Epithelial cell of prostate (primary cell): Measurements from ENCODE around the gene SMPX.

Experiments used
- DNase-seq: peaks from one replicate; pipeline ENCODE4 v3.0.0-alpha.2; 2011; ENCODE audit warnings: low read depth, low spot score
- H3K27ac ChIP-seq: fragments of 450-650 bp; 2 replicates; pipeline ENCODE4 v1.5.1; 2017; ENCODE audit warnings: mild to moderate bottlenecking

The SMPX gene

DNA sequence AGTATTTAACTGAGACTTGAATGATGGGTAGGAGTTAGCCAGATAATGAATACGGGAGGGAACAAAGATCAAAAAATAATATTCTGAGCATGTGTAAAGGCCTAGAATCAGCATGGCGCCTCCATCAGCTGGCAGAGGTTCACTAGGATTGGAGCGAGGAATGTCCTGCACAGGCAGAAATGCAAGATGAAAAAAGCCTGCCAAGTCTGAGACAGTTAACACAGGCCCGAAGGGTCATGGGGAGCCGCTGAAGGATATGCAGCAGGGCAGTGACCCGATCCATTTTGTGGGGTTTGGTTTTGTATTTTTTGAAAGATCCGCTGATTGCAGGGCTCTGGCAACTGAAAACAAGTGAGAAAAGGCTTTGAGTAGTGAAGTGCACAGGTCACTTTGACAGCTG, 40.1 kb downstream of the SMPX start:
- no peak overlapping the region for H3K27ac ChIP-seq
- DNase-seq, result no peak

DNA sequence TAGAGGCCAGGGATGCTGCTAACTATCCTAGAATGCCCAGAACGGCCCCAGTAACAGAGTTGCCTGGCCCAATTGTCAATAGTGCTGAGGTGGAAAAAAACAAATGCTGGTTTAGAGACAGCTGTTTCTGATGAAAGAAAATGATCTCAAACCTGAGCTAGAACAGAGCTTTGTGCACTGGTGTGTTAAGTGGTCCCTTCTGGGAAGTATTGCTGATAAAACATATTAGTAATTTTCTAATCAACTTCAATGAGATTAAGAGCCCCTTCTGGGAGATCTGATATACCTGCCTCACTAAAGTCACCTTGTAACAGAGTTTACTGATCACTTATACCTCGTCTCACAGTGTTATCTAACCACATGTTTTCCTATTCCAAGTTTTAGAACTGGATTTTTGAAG, 42.1 kb downstream of the SMPX start:
- no peak overlapping the region for H3K27ac ChIP-seq
- DNase-seq, result no peak

DNA sequence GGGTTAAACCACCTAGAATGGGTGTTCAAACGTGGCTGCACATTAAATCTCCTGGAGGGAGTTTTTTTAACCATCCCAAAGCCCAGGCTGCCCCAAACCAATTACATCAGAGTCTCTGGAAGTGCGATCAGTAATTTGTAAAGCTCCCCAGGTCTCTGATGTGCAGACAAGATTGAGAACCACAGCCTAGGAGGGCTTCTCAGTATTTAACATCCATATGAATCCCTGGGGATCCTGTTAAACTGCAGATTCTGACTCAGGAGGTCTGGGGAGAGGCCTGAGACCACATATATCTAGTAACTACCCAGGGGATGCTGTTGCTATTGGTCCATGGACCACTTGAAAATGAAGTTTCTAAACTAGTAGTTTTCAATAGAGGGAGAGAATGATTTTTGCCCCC, 42.6 kb downstream of the SMPX start:
- H3K27ac ChIP-seq, result no peak overlapping the region
- no peak for DNase-seq

DNA sequence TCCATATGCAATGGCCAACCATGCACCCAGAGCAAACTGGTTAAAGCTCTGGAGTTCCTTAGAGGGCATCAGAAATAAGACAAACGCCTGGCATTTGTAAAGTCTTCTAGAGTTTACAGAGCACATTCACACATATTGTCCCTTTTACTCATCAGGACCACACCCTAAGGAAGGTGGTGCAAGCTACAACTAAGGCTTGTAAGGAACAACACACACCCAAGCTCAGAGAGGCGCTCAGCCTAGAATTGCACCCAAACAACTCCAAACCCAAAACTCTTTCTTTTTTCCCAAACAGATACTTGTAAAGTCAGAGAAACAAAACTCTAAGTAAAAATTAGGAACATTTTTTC, 46.1 kb downstream of the SMPX start:
- no peak for DNase-seq
- H3K27ac ChIP-seq, result peak overlapping the region; percentile 32

DNA sequence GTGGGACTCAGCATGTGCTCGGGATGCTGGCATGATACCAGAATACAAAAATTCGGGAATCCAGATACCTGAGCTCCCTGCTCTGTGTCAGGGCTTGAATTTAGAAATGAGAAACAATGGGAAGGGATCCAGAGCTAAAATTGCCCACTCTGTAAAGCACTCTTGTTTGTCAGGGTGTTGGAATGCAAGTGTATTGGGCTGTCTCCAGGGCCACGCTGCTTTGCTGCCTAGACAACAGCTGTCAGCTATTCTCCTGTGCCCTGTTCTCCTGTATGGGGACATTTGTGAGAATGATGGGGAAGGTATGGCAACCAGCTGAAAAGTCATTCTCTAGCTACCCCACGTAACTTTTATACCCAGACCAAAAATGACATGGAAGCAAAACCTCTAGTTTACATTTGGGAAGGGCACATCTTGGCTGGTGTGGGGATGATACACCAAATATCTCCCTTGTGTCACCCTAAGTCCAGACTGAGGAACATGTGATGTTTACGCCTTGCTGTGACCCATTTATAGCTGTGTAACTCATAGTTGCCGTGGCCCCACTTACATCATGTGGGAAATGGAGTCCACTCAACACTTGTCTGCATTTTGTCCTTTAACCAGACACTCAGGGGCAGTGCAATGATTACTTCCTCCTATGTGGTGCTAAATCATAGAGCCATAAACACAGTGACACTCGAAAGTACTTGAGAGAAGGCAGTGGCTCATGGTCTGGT, 46.6 kb downstream of the SMPX start:
- H3K27ac ChIP-seq, result peak overlapping the region; percentile 32
- no peak for DNase-seq

- no peak overlapping the region for H3K27ac ChIP-seq
- no peak for DNase-seq
Observed at GRCh38 chrX:21708116-21708515, 49.8 kb downstream of the SMPX start.

GRCh38 chrX:21705225-21705624, 52.7 kb downstream of the SMPX start:
- no peak overlapping the region for H3K27ac ChIP-seq
- DNase-seq, result no peak

- H3K27ac ChIP-seq, result no peak overlapping the region
- DNase-seq, result no peak
Observed at GRCh38 chrX:21702725-21703124, 55.2 kb downstream of the SMPX start.

DNA sequence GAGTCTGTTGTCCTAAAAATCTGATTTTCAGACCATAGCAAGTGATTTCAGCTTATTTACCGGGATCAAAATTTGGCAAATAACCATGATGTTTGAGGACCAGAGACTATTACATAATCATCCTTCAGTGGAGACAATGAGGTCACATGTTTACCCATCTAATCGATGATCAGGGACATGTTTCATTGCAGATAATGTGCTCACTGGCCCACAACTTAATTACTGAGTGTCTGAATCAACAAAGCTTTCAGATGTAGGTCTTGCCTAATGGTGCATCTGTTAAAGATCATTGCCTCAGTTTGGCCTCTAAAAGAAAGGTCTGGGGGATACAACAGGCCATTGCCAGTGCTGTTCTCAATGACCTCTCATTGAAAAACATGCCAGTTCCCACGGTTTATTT, 56.9 kb downstream of the SMPX start:
- DNase-seq, result no peak
- H3K27ac ChIP-seq, result no peak overlapping the region

DNA sequence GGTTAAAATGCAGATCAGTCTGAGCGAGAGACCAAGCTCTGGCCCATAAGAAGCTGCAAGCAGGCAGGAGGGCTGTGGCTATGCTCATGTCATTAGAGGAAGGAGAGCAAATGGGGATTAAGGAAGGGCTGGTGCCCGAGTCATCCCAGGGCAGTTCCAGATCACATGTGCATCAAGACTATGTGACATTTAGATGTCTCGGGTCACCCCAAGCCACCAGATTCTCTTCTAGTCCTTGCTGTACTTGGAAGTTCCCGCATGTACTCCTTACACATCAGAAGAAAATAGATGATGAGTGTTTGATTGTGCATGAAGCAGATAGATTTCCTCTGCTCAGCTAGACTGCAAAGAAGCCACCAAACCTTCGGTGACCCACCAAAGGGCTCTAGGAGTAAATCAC, 57.6 kb downstream of the SMPX start:
- DNase-seq, result no peak
- no peak overlapping the region for H3K27ac ChIP-seq

- H3K27ac ChIP-seq, result no peak overlapping the region
Observed at GRCh38 chrX:21699136-21699535, 58.8 kb downstream of the SMPX start.

DNA sequence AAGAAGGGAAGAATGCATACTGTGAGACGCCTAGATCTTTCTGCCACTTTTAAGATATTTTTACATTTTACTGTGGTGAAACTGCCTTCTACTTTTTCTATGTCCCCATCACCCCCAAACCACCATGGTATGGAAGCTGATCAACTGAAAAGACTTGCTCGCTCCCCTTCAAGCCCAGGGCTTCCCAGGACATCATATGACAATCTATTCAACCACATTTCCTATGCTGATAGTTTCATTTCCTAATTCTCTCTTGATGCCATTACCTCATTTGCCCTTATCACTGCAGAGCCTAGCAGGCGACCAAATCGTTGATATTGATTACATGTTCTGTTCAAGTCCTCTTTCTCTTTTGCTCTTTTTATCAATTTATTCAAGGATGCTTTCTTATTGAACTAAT, 59.6 kb downstream of the SMPX start:
- no peak for DNase-seq
- H3K27ac ChIP-seq, result no peak overlapping the region

More at GRCh38 chrX:21699136-21699535, 58.8 kb downstream of the SMPX start:
- DNase-seq, result no peak

GRCh38 chrX:21691512-21692018, 66.4 kb downstream of the SMPX start:
- no peak for DNase-seq
- no peak overlapping the region for H3K27ac ChIP-seq

DNA sequence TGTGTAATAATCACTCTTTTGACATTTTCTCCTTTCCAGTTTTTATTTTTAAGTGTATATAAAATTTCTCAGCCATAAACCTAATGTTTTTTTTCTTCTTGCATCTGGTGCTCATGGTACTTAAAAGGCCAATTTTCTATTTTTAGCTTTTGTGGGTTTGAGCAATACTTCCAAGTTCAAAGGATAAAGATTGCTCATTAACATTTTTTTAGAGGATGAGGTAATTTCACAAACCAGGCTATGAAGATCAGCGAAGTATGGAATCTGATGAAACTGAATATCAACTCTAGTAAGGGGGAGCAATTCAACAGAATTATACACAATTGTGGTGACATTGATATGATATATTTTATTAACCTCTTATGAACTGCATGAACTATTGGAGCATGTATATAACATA, 74.0 kb downstream of the SMPX start:
- no peak overlapping the region for H3K27ac ChIP-seq
- DNase-seq, result no peak

DNA sequence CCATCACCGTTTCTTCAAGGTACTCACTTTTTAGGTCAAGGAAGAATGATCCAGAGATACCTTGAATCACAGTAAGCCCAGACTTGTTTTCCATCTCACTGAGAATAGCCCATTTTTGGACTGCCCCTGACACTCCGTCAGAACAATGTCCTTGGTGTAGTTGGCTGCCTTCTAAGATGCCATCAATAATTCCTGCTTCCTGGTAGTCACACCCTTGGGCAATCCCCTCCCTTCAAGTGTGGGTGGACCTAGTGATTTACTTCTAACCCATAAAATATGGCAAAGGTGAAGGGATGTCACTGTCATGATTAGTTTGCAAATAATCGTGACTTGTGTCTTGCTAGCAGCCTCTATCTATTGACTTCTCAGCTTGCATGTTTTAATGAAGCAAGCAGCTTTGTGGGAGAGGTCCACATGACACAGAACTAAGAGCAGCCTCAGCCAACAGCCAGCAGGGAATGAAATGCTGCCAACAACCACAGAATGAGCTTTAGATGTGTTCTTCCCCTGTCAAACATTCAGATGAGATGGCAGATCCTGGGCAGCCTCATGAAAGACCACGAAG, 79.8 kb downstream of the SMPX start:
- no peak overlapping the region for H3K27ac ChIP-seq
- DNase-seq, result no peak

DNA sequence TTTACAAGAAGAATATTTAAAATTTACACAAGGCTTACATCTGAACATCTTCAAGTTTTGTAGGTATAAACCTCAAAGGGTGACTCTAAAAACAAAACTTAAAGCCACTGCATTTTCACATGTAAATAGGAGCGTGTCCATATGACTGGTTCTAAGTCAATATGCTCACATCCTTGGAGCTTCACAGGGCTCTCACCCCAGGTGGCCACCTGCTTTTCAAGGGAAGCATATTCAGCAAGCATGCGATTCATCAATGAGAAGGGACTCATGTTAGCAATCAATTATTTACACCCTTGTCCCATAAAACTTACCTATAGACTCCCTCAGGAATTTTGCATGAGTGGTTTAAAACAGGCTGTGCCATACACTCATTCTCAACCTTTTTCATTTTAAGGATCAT, 82.0 kb downstream of the SMPX start:
- no peak overlapping the region for H3K27ac ChIP-seq
- DNase-seq, result no peak

GRCh38 chrX:21674430-21675186, 83.3 kb downstream of the SMPX start:
- DNase-seq, result no peak
- H3K27ac ChIP-seq, result no peak overlapping the region

DNA sequence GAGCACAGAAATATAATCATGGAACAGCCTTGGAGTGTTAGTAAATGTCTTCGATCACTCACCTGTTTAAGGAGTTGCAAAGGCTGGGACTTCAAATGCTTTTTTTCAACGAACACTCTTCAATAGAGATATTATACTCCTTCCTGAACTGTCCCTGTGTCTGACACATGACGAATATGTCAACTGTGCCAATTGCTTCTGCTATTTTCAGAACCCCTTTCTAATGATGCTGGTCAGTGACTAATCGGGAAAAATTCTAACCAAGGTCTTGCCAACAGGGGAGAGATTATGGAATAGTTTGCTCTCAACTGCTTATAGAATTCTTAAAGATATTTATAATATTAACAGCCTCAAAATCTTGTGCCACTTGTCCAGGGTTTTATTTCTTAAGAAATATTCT, 91.2 kb downstream of the SMPX start:
- no peak for DNase-seq
- H3K27ac ChIP-seq, result no peak overlapping the region

DNA sequence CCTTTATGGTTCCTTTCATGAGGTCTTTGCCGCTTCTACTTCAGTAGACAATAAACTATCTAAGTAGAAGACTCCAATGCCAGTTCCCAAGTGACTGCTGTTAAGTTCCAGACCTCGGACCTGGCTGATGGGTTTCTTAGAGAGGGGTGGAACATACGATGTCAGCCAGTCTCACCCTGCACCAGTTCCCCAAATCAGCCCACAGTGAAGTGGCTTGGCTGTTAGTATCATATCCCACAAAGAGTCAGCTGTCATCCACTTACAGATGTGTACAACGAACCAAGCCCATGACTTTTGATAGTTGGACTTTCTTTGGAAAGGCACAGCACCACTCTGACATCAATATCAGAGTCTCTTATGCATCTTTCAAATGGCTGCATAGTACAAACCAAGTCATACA, 91.7 kb downstream of the SMPX start:
- DNase-seq, result no peak
- H3K27ac ChIP-seq, result no peak overlapping the region

- no peak for DNase-seq
- no peak overlapping the region for H3K27ac ChIP-seq
Observed at GRCh38 chrX:21662761-21663160, 95.2 kb downstream of the SMPX start.

DNA sequence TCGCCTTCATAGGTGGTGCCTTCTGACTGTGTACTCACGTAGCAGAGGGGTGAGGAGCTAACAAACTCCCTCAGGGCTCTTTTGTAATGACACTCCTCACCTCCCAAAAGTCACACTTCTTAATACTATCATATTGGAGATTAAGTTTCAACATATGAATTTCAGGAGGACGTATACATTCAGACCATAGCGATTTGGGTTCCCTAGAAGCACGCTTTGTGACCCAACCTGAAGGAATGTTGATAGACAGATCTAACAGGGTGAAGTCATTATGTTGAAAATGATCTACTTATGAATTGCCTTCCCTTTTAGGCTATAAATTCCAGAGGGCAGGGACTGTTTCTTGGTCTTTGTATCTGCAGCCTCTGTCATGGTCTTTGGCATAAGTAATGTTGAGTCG, 96.6 kb downstream of the SMPX start:
- no peak overlapping the region for H3K27ac ChIP-seq
- no peak for DNase-seq

DNA sequence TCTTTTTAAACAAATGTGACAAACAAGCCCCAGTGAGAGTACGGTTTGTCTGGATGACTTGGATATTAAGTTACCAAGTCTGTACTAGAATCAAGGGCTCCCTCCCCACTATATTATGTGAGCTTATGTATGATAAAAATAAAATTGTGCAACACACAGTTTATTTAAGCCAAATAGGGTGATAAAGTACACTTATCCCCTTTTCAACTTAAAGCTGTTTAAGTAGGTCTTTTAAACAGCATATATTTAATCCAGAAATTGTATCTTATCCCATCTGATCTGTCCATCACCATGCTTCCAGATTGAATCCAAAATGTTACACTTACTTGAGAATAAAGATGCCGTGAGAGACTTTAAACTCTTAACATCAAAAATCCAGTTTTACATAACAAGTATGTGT, 97.8 kb downstream of the SMPX start:
- no peak overlapping the region for H3K27ac ChIP-seq
- no peak for DNase-seq
